Measurements from ENCODE around the gene EIF4H.

DNA sequence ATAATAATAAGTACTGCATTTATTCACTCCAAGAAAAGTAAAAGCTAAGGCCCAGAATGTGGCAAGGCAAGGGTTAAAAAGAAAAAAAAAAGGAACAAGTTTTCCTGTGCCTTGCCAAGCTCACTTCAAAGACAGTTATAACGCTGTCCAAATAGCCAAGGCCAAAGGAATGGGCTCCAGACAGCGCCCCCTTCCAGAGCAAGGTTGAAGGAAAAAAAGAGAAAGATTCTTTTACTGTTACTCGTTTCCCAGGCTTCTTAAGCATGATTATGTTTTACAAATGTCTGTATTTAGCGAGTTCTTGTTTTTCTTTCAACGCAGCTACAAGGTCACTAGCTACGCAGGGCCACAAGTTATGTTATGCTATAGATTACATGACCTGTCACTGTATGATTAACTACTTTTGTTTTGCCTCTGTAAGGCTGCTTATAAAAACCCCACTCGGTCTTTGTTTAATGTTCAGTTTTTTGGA lies 9.1 kb upstream of the EIF4H start:
- TF ChIP-seq POLR2A (IDR thresholded peaks at IDR 0.05; ENCODE audit: low read depth, low read length) (no peak), POLR2AphosphoS5 (IDR thresholded peaks at IDR 0.05; ENCODE audit: low read depth, low read length) (no peak)

Data from GM12892 (cell line).